Liver (tissue), 9 donors: ENCODE results near the gene MYL6B. TPM values are rescaled to one million over a fixed set of nuclear protein-coding genes. Genes with fewer than 3 reads are reported as not detected.

Experiments
- DNase-seq: peaks from one replicate; pipeline ENCODE4 v3.0.0-alpha.2; 2017; ENCODE audit warnings: low spot score
- H3K27ac ChIP-seq, 2 donors: one replicate each; pipeline ENCODE4 v1.7.0; 2013; ENCODE audit warnings: inconsistent platforms in 2 of 2, low read length in 2 of 2, control low read depth in 1 of 2, low read depth in 1 of 2, mild to moderate bottlenecking in 1 of 2
- H3K27me3 ChIP-seq, 4 donors: one replicate each; pipeline versions ENCODE4 v1.6.1 to v1.7.0; 2013; ENCODE audit warnings: low read length in 3 of 4, inconsistent platforms in 1 of 4, mild to moderate bottlenecking in 1 of 4, moderate library complexity in 1 of 4; ENCODE audit not compliant: control insufficient read depth in 4 of 4, insufficient read depth in 4 of 4
- H3K36me3 ChIP-seq, 4 donors: one replicate each; pipeline versions ENCODE4 v1.6.1 to v1.7.0; 2013; ENCODE audit warnings: low read length in 3 of 4, mild to moderate bottlenecking in 3 of 4, low read depth in 1 of 4, moderate library complexity in 1 of 4; ENCODE audit not compliant: control insufficient read depth in 4 of 4, insufficient read depth in 3 of 4
- H3K4me1 ChIP-seq, 4 donors: one replicate each; pipeline versions ENCODE4 v1.6.1 to v1.7.0; 2013; ENCODE audit warnings: low read length in 3 of 4, mild to moderate bottlenecking in 3 of 4, moderate library complexity in 1 of 4; ENCODE audit not compliant: control insufficient read depth in 4 of 4, insufficient read depth in 4 of 4
- H3K4me3 ChIP-seq, 3 donors: one replicate each; pipeline versions ENCODE4 v1.6.1 to v1.7.0; 2013; ENCODE audit warnings: low read length in 3 of 3, control low read depth in 1 of 3, low read depth in 1 of 3, mild to moderate bottlenecking in 1 of 3
- H3K9ac ChIP-seq, 2 donors: one replicate each; pipeline ENCODE4 v1.7.0; 2013; ENCODE audit warnings: low read length in 2 of 2, mild to moderate bottlenecking in 2 of 2, moderate library complexity in 2 of 2, control low read depth in 1 of 2, low read depth in 1 of 2
- H3K9me3 ChIP-seq, 4 donors: one replicate each; pipeline versions ENCODE4 v1.6.1 to v1.7.0; 2013; ENCODE audit warnings: low read length in 3 of 4; ENCODE audit not compliant: control insufficient read depth in 4 of 4
- EGR1 ChIP-seq, 2 donors: IDR thresholded peaks; 2 replicates each; pipeline ENCODE4 v1.6.1; 2016 to 2018; ENCODE audit warnings: antibody characterized with exemption in 2 of 2, low read depth in 2 of 2
- FOXA1 ChIP-seq: IDR thresholded peaks from 2 replicates; pipeline ENCODE4 v1.6.1; 2016; ENCODE audit warnings: antibody characterized with exemption
- FOXA2 ChIP-seq: IDR thresholded peaks from 2 replicates; pipeline ENCODE4 v1.6.1; 2016; ENCODE audit warnings: antibody characterized with exemption
- GABPA ChIP-seq, 2 donors: IDR thresholded peaks in 1 of 2; conservative IDR thresholded peaks in 1 of 2; 2 replicates each; pipeline ENCODE4 v1.6.1; 2016; ENCODE audit warnings: antibody characterized with exemption in 2 of 2, mild to moderate bottlenecking in 1 of 2, moderate library complexity in 1 of 2
- HNF4A ChIP-seq, 2 donors: conservative IDR thresholded peaks; 2 replicates each; pipeline ENCODE4 v1.6.1; 2016; ENCODE audit warnings: antibody characterized with exemption in 2 of 2, mild to moderate bottlenecking in 2 of 2
- HNF4G ChIP-seq: IDR thresholded peaks from 2 replicates; pipeline ENCODE4 v1.6.1; 2016; ENCODE audit warnings: antibody characterized with exemption
- JUND ChIP-seq, 2 donors: IDR thresholded peaks; 2 replicates each; pipeline ENCODE4 v1.6.1; 2016; ENCODE audit warnings: antibody characterized with exemption in 2 of 2
- NR2F2 ChIP-seq: IDR thresholded peaks from 2 replicates; pipeline ENCODE4 v1.6.1; 2016; ENCODE audit warnings: antibody characterized with exemption
- RAD21 ChIP-seq, 2 donors: IDR thresholded peaks; 2 replicates each; pipeline ENCODE4 v1.6.1; 2016; ENCODE audit warnings: antibody characterized with exemption in 2 of 2, mild to moderate bottlenecking in 2 of 2
- RXRA ChIP-seq, 2 donors: IDR thresholded peaks; 2 replicates each; pipeline ENCODE4 v1.6.1; 2017 to 2018; ENCODE audit warnings: antibody characterized with exemption in 2 of 2, mild to moderate bottlenecking in 1 of 2
- SP1 ChIP-seq: IDR thresholded peaks from 2 replicates; pipeline ENCODE4 v1.6.1; 2018; ENCODE audit warnings: antibody characterized with exemption, mild to moderate bottlenecking
- TAF1 ChIP-seq: conservative IDR thresholded peaks from 2 replicates; pipeline ENCODE4 v1.6.1; 2016; ENCODE audit warnings: antibody characterized with exemption, mild to moderate bottlenecking
- YY1 ChIP-seq: IDR thresholded peaks from 2 replicates; pipeline ENCODE4 v1.6.1; 2016; ENCODE audit warnings: antibody characterized with exemption, mild to moderate bottlenecking
- WGBS: extraction: QIAGEN DNeasy Blood & Tissue Kit; methylation state at CpG from one replicate; pipeline ENCODE4 v1.1.7; 2013; 5-methylcytosine and 5-hydroxymethylcytosine counted together
- polyA plus RNA-seq, 2 donors: library from polyadenylated mRNA; stranded (reverse) in 1 of 2; unstranded in 1 of 2; fragments of 200-250 nt in 1 of 2; fragments of >200 nt in 1 of 2; fragmentation: Nextera tagmentation in 1 of 2; extraction: Ambion mirVana in 1 of 2; gene quantifications; one replicate each; pipeline versions ENCODE4 v1.2.1 to v1.2.3, GENCODE V29; 2013 to 2015
- total RNA-seq, 2 donors: library from RNA; depleted of rRNA; stranded (reverse); fragments of >200 nt; gene quantifications; one replicate each; pipeline ENCODE4 v1.2.3, GENCODE V29; 2014
- TF ChIP-seq, protein P1 (sequence below): IDR thresholded peaks from 2 replicates; pipeline ENCODE4 v1.6.1; 2016; ENCODE audit warnings: antibody characterized with exemption, mild to moderate bottlenecking
- TF ChIP-seq, protein P2 (sequence below): IDR thresholded peaks from 2 replicates; pipeline ENCODE4 v1.6.1; 2016; ENCODE audit warnings: antibody characterized with exemption
- TF ChIP-seq, protein P3 (sequence below): IDR thresholded peaks from 2 replicates; pipeline ENCODE4 v1.6.1; 2016; ENCODE audit warnings: antibody characterized with exemption
- TF ChIP-seq, protein P4 (sequence below): IDR thresholded peaks from 2 replicates; pipeline ENCODE4 v1.6.1; 2016; ENCODE audit warnings: antibody characterized with exemption
- TF ChIP-seq, protein P5 (sequence below): fragments of 150-350 bp; IDR thresholded peaks from 2 replicates; pipeline ENCODE4 v1.5.1; 2017; ENCODE audit warnings: improper control_type of control experiment, low read depth, low read length; ENCODE audit not compliant: missing input control
- donor health status: healthy.
- donor health status: healthy.
- donor health status: healthy.
- donor health status: healthy.
- donor health status: healthy.

The MYL6B gene
- total and polyA plus RNA-seq, 4 donors = 3.7 to 14.2 (median 12.6) TPM

DNA sequence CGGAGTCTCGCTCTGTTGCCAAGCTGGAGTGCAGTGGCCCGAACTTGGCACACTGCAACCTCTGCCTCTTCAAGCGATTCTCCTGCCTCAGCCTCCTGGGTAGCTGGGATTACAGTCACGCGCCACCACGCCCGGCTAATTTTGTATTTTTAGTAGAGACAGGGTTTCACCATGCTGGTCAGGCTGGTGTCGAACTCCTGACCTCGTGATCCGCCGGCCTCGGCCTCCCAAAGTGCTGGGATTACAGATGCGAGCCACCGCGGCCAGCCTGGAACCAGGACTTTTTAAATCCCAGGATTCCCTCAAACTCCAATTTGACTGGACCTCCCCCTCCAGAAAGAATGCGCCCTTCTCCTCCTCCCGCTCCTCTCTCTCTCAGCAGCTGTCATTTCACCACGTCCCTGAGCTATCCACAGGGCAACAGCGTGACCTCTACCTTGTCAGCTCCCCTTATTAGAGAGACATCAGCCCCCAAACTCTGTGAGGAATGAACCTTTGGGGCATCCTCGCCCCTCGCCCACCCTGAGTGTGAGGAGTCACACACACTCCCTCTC lies 22.4 kb upstream of the MYL6B start:
- no peak overlapping the region for H3K27ac ChIP-seq

More for the DNA sequence above, 22.4 kb upstream of the MYL6B start:
- WGBS = 80% methylated on average over 22 of the region's 22 CpGs
- no peak for TF ChIP-seq RXRA (IDR thresholded peaks at IDR 0.05)
- no peak for TF ChIP-seq NR2F2
- TF ChIP-seq, protein P1, sequence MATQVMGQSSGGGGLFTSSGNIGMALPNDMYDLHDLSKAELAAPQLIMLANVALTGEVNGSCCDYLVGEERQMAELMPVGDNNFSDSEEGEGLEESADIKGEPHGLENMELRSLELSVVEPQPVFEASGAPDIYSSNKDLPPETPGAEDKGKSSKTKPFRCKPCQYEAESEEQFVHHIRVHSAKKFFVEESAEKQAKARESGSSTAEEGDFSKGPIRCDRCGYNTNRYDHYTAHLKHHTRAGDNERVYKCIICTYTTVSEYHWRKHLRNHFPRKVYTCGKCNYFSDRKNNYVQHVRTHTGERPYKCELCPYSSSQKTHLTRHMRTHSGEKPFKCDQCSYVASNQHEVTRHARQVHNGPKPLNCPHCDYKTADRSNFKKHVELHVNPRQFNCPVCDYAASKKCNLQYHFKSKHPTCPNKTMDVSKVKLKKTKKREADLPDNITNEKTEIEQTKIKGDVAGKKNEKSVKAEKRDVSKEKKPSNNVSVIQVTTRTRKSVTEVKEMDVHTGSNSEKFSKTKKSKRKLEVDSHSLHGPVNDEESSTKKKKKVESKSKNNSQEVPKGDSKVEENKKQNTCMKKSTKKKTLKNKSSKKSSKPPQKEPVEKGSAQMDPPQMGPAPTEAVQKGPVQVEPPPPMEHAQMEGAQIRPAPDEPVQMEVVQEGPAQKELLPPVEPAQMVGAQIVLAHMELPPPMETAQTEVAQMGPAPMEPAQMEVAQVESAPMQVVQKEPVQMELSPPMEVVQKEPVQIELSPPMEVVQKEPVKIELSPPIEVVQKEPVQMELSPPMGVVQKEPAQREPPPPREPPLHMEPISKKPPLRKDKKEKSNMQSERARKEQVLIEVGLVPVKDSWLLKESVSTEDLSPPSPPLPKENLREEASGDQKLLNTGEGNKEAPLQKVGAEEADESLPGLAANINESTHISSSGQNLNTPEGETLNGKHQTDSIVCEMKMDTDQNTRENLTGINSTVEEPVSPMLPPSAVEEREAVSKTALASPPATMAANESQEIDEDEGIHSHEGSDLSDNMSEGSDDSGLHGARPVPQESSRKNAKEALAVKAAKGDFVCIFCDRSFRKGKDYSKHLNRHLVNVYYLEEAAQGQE = no peak
- TF ChIP-seq GABPA (IDR thresholded peaks at IDR 0.05 in 1 of 2, conservative IDR thresholded peaks at IDR 0.05 in 1 of 2) = no peak
- TF ChIP-seq YY1 = no peak
- TF ChIP-seq, protein P2, sequence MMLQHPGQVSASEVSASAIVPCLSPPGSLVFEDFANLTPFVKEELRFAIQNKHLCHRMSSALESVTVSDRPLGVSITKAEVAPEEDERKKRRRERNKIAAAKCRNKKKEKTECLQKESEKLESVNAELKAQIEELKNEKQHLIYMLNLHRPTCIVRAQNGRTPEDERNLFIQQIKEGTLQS = no peak
- TF ChIP-seq EGR1 (IDR thresholded peaks at IDR 0.05; ENCODE audit: low read depth in 2 of 2) = no peak
- no peak for TF ChIP-seq RAD21 (IDR thresholded peaks at IDR 0.05)
- TF ChIP-seq SP1 = no peak
- TF ChIP-seq, protein P3, sequence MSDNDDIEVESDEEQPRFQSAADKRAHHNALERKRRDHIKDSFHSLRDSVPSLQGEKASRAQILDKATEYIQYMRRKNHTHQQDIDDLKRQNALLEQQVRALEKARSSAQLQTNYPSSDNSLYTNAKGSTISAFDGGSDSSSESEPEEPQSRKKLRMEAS = no peak
- TF ChIP-seq JUND (IDR thresholded peaks at IDR 0.05) = no peak
- TF ChIP-seq, protein P4, sequence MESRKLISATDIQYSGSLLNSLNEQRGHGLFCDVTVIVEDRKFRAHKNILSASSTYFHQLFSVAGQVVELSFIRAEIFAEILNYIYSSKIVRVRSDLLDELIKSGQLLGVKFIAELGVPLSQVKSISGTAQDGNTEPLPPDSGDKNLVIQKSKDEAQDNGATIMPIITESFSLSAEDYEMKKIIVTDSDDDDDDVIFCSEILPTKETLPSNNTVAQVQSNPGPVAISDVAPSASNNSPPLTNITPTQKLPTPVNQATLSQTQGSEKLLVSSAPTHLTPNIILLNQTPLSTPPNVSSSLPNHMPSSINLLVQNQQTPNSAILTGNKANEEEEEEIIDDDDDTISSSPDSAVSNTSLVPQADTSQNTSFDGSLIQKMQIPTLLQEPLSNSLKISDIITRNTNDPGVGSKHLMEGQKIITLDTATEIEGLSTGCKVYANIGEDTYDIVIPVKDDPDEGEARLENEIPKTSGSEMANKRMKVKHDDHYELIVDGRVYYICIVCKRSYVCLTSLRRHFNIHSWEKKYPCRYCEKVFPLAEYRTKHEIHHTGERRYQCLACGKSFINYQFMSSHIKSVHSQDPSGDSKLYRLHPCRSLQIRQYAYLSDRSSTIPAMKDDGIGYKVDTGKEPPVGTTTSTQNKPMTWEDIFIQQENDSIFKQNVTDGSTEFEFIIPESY = no peak
- TF ChIP-seq FOXA2 = no peak
- no peak for TF ChIP-seq FOXA1
- no peak for TF ChIP-seq HNF4A (conservative IDR thresholded peaks at IDR 0.05)
- no peak for TF ChIP-seq TAF1
- no peak for TF ChIP-seq HNF4G
- TF ChIP-seq, protein P5, sequence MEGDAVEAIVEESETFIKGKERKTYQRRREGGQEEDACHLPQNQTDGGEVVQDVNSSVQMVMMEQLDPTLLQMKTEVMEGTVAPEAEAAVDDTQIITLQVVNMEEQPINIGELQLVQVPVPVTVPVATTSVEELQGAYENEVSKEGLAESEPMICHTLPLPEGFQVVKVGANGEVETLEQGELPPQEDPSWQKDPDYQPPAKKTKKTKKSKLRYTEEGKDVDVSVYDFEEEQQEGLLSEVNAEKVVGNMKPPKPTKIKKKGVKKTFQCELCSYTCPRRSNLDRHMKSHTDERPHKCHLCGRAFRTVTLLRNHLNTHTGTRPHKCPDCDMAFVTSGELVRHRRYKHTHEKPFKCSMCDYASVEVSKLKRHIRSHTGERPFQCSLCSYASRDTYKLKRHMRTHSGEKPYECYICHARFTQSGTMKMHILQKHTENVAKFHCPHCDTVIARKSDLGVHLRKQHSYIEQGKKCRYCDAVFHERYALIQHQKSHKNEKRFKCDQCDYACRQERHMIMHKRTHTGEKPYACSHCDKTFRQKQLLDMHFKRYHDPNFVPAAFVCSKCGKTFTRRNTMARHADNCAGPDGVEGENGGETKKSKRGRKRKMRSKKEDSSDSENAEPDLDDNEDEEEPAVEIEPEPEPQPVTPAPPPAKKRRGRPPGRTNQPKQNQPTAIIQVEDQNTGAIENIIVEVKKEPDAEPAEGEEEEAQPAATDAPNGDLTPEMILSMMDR = no peak
- H3K4me3 ChIP-seq = no peak overlapping the region
- no peaks in the 10 kb centered on the region for H3K27me3 ChIP-seq
- DNase-seq = no peak
- H3K9ac ChIP-seq = no peak overlapping the region
- peaks cover 0 to 35% (median 25%) of the 10 kb centered on the region in 4 donors for H3K4me1 ChIP-seq
- H3K36me3 ChIP-seq = peaks cover 9 to 36% (median 26%) of the 10 kb centered on the region in 4 donors
- no peaks in the 10 kb centered on the region for H3K9me3 ChIP-seq
